ENCODE data around the gene SRBD1.

Gene SRBD1

DNA sequence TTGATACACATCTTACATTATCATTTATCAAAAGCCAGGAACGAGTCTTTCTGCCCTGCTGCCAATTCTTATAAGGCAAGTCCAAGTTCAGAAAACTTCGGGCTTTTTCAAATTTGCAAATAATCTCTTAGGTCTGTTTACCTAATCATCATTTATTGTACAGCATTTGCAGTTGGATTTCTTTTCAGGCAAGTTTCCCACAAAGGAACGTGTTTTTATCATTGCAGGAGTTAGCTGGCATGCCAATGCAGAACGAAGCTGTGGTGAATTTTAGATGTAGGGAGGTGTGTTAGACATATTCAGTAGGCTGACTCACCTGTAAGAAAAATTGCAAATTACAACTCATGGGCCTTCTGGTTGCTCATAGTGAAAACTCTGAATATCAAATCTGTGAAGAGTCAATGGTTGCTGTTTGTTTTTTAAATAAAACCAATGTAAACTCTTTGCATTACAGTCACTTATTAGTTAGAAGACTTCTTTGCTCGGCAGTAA is 209.6 kb downstream of the SRBD1 start:
- no peaks in the 10 kb centered on the region for H3K9me3 ChIP-seq (ENCODE audit: control extremely low read depth in 1 of 5, control insufficient read depth in 4 of 5, insufficient read depth in 2 of 5, low read depth in 1 of 5, low read length in 4 of 5)
- WGBS (ENCODE audit: insufficient coverage) = 92% methylated on average over 4 of the region's 5 CpGs
- DNase-seq = no peak
- no peaks in the 10 kb centered on the region for H3K4me1 ChIP-seq (ENCODE audit: control extremely low read depth in 1 of 4, control insufficient read depth in 4 of 4, insufficient read depth in 4 of 4, low read length in 3 of 4)
- peaks cover 0 to 3% (median 0%) of the 10 kb centered on the region in 4 experiments for H3K36me3 ChIP-seq (ENCODE audit: control insufficient read depth in 4 of 4, insufficient read depth in 4 of 4, low read length in 3 of 4)
- H3K27me3 ChIP-seq (replicated peaks in 2 of 5; ENCODE audit: control insufficient read depth in 4 of 5, insufficient read depth in 5 of 5, low read length in 4 of 5) = no peaks in the 10 kb centered on the region
- no peak overlapping the region for H3K27ac ChIP-seq (ENCODE audit: insufficient read depth in 1 of 2, low read depth in 1 of 2, low read length in 2 of 2, poor library complexity in 1 of 2, severe bottlenecking in 2 of 2)
- ChIA-PET POLR2A (no interaction called here), CTCF (no interaction called here)
- no peak overlapping the region for H3K4me3 ChIP-seq (ENCODE audit: control insufficient read depth in 1 of 7, extremely low read depth in 1 of 7, insufficient read depth in 4 of 7, low read depth in 2 of 7, low read length in 6 of 7)

DNA sequence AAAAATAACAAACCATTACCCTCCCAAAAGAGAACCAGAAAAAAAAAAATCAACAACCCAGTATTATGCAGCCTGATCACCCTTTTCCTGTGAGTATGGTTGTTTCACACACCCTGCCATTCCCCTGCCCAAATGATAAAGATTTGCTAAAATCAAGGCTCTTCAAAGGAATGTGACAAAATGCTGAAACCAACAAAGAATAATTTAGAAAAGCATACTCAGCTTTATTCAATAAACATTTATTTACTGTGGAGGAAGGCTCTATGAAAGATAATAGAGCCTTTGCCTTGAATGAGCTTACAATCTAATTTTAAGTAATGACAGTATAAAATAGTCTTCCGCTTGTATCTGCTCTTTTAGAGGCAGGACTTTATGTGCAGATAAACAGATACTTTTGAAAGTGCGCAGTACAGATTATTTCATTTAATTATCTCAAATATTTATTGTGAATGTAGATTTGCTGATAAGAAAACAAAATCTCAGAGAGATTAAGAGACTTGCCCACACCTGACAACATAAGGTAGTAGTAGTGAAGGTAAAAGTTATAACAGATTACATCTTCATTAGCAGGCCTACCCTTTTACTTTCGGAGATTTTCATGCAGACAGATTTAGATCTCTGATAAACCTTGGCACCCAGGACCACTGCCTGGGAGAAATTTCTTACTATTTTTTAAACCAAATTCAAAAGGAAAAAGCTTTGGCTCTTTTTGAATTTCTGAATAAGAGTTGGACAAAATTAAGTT is 211.9 kb downstream of the SRBD1 start:
- ChIA-PET POLR2A (no interaction called here), CTCF (no interaction called here)

DNA sequence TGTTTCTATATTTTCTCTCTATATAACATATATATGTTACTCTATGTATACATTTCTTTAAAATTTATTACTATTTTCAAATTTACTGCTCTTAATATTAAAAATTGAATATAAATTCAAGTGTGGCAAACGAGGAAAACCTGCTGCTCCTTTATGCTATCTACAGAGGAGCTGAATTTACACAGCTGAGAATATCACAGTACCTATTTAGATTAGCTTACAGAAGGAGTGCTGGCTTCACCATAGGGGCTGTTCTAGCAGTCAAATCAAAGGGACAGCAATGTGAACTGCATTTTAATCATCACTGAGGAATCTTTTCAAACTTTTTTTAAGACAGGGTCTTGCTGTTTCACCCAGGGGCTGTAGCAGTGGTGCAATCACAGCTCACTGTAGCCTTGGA is 213.8 kb downstream of the SRBD1 start:
- CTCF ChIA-PET = interaction anchor here (1.0 to 1.4 kb wide), 2 partner anchors 14 to 45 kb away, joined by 3 to 4 read pairs; no protein-coding TSS in a partner anchor
- H3K27ac ChIP-seq (ENCODE audit: insufficient read depth in 1 of 2, low read depth in 1 of 2, low read length in 2 of 2, poor library complexity in 1 of 2, severe bottlenecking in 2 of 2) = no peak overlapping the region
- DNase-seq = no peak
- H3K36me3 ChIP-seq (ENCODE audit: control insufficient read depth in 4 of 4, insufficient read depth in 4 of 4, low read length in 3 of 4) = peaks cover 2 to 11% (median 7%) of the 10 kb centered on the region in 4 experiments
- no CpG with 5 or more reads among the region's 1 CpG for WGBS (ENCODE audit: insufficient coverage)
- no peaks in the 10 kb centered on the region for H3K4me1 ChIP-seq (ENCODE audit: control extremely low read depth in 1 of 4, control insufficient read depth in 4 of 4, insufficient read depth in 4 of 4, low read length in 3 of 4)
- no peaks in the 10 kb centered on the region for H3K27me3 ChIP-seq (replicated peaks in 2 of 5; ENCODE audit: control insufficient read depth in 4 of 5, insufficient read depth in 5 of 5, low read length in 4 of 5)
- H3K4me3 ChIP-seq (ENCODE audit: control insufficient read depth in 1 of 7, extremely low read depth in 1 of 7, insufficient read depth in 4 of 7, low read depth in 2 of 7, low read length in 6 of 7) = no peak overlapping the region
- no peaks in the 10 kb centered on the region for H3K9me3 ChIP-seq (ENCODE audit: control extremely low read depth in 1 of 5, control insufficient read depth in 4 of 5, insufficient read depth in 2 of 5, low read depth in 1 of 5, low read length in 4 of 5)
- POLR2A ChIA-PET = no interaction called here

More for the DNA sequence above, 211.9 kb downstream of the SRBD1 start:
- DNase-seq = no peak
- H3K9me3 ChIP-seq (ENCODE audit: control extremely low read depth in 1 of 5, control insufficient read depth in 4 of 5, insufficient read depth in 2 of 5, low read depth in 1 of 5, low read length in 4 of 5) = no peaks in the 10 kb centered on the region
- H3K27me3 ChIP-seq (replicated peaks in 2 of 5; ENCODE audit: control insufficient read depth in 4 of 5, insufficient read depth in 5 of 5, low read length in 4 of 5) = no peaks in the 10 kb centered on the region
- H3K4me3 ChIP-seq (ENCODE audit: control insufficient read depth in 1 of 7, extremely low read depth in 1 of 7, insufficient read depth in 4 of 7, low read depth in 2 of 7, low read length in 6 of 7) = no peak overlapping the region
- no peak overlapping the region for H3K27ac ChIP-seq (ENCODE audit: insufficient read depth in 1 of 2, low read depth in 1 of 2, low read length in 2 of 2, poor library complexity in 1 of 2, severe bottlenecking in 2 of 2)
- H3K36me3 ChIP-seq (ENCODE audit: control insufficient read depth in 4 of 4, insufficient read depth in 4 of 4, low read length in 3 of 4) = peaks cover 0 to 3% (median 2%) of the 10 kb centered on the region in 4 experiments
- H3K4me1 ChIP-seq (ENCODE audit: control extremely low read depth in 1 of 4, control insufficient read depth in 4 of 4, insufficient read depth in 4 of 4, low read length in 3 of 4) = no peaks in the 10 kb centered on the region
- no CpG with 5 or more reads among the region's 3 CpGs for WGBS (ENCODE audit: insufficient coverage)

DNA sequence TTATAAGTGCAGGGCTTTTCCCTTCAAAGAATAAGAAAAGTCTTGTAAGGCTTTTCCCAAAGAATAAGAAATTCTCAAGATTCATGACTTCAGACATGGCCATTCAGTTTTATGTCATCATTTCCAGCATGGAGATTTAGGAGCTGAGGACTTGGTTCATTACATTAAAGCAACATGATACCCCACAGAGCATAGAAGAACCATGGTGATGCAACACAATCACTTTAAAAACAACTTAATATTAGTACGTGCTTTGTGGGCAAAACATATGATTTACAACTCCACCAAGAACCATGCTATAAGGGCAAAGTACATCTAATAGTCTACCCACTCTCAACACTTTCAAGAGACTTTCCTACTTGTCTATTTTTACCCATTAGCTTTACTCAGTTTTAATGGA is 214.4 kb downstream of the SRBD1 start:
- H3K36me3 ChIP-seq (ENCODE audit: control insufficient read depth in 4 of 4, insufficient read depth in 4 of 4, low read length in 3 of 4) = peaks cover 4 to 15% (median 8%) of the 10 kb centered on the region in 4 experiments
- no peaks in the 10 kb centered on the region for H3K9me3 ChIP-seq (ENCODE audit: control extremely low read depth in 1 of 5, control insufficient read depth in 4 of 5, insufficient read depth in 2 of 5, low read depth in 1 of 5, low read length in 4 of 5)
- CTCF ChIA-PET = interaction anchor here (1.0 to 1.4 kb wide), 2 partner anchors 15 to 45 kb away, joined by 3 to 4 read pairs; no protein-coding TSS in a partner anchor
- H3K27me3 ChIP-seq (replicated peaks in 2 of 5; ENCODE audit: control insufficient read depth in 4 of 5, insufficient read depth in 5 of 5, low read length in 4 of 5) = no peaks in the 10 kb centered on the region
- WGBS (ENCODE audit: insufficient coverage) = no CpG with 5 or more reads among the region's 1 CpG
- DNase-seq = no peak
- H3K4me3 ChIP-seq (ENCODE audit: control insufficient read depth in 1 of 7, extremely low read depth in 1 of 7, insufficient read depth in 4 of 7, low read depth in 2 of 7, low read length in 6 of 7) = no peak overlapping the region
- no peaks in the 10 kb centered on the region for H3K4me1 ChIP-seq (ENCODE audit: control extremely low read depth in 1 of 4, control insufficient read depth in 4 of 4, insufficient read depth in 4 of 4, low read length in 3 of 4)
- H3K27ac ChIP-seq (ENCODE audit: insufficient read depth in 1 of 2, low read depth in 1 of 2, low read length in 2 of 2, poor library complexity in 1 of 2, severe bottlenecking in 2 of 2) = no peak overlapping the region
- POLR2A ChIA-PET = no interaction called here

DNA sequence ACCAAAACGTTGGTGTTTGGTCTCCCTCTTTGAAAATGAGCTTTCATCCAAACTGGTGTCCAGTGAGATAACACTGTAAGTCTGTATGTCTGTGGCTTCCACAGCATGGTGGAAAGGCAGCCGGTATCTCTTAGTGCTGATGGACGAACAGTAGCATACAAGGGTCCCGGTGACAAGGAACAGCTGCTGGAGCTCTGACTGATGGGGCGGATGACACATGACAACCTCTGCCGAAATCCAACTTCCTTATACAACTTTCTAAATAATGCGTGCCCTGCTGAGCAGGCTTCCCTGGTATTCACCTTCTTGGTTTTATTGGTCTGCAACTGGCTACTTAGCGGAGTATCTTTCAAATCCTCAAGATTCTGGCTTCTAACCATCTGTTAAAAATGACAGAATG is 216.2 kb downstream of the SRBD1 start:
- Histone ChIP-seq H3K27ac (ENCODE audit: insufficient read depth in 1 of 2, low read depth in 1 of 2, low read length in 2 of 2, poor library complexity in 1 of 2, severe bottlenecking in 2 of 2) (no peak overlapping the region), H3K4me1 (ENCODE audit: control extremely low read depth in 1 of 4, control insufficient read depth in 4 of 4, insufficient read depth in 4 of 4, low read length in 3 of 4) (no peaks in the 10 kb centered on the region), H3K36me3 (ENCODE audit: control insufficient read depth in 4 of 4, insufficient read depth in 4 of 4, low read length in 3 of 4) (peaks cover 8 to 23% (median 15%) of the 10 kb centered on the region in 4 experiments), H3K27me3 (replicated peaks in 2 of 5; ENCODE audit: control insufficient read depth in 4 of 5, insufficient read depth in 5 of 5, low read length in 4 of 5) (no peaks in the 10 kb centered on the region), H3K9me3 (ENCODE audit: control extremely low read depth in 1 of 5, control insufficient read depth in 4 of 5, insufficient read depth in 2 of 5, low read depth in 1 of 5, low read length in 4 of 5) (no peaks in the 10 kb centered on the region), H3K4me3 (ENCODE audit: control insufficient read depth in 1 of 7, extremely low read depth in 1 of 7, insufficient read depth in 4 of 7, low read depth in 2 of 7, low read length in 6 of 7) (no peak overlapping the region)
- no peak for DNase-seq
- ChIA-PET POLR2A (no interaction called here), CTCF (no interaction called here)
- 98% methylated on average over 7 of the region's 8 CpGs for WGBS (ENCODE audit: insufficient coverage)

DNA sequence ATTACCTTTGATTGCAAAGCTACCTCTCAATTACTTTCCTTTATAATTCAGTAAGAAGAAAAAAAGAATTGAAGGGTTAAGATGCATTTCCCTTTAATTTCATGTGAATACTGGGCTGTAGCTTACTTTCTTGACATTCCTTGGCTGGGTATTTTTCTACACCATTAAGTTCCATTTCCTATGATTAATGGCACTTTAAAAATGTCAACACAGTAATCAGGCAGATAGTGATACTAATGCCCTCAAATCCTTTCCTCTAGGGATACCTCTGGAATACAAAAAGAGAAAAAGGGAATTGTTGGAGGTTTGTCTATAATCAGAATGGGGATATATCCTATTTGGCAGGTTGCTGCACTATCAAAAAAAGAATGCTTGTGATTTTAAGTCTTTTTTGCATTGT is 216.9 kb downstream of the SRBD1 start:
- H3K4me1 ChIP-seq (ENCODE audit: control extremely low read depth in 1 of 4, control insufficient read depth in 4 of 4, insufficient read depth in 4 of 4, low read length in 3 of 4) = no peaks in the 10 kb centered on the region
- H3K4me3 ChIP-seq (ENCODE audit: control insufficient read depth in 1 of 7, extremely low read depth in 1 of 7, insufficient read depth in 4 of 7, low read depth in 2 of 7, low read length in 6 of 7) = no peak overlapping the region
- no peaks in the 10 kb centered on the region for H3K9me3 ChIP-seq (ENCODE audit: control extremely low read depth in 1 of 5, control insufficient read depth in 4 of 5, insufficient read depth in 2 of 5, low read depth in 1 of 5, low read length in 4 of 5)
- no peaks in the 10 kb centered on the region for H3K27me3 ChIP-seq (replicated peaks in 2 of 5; ENCODE audit: control insufficient read depth in 4 of 5, insufficient read depth in 5 of 5, low read length in 4 of 5)
- H3K27ac ChIP-seq (ENCODE audit: insufficient read depth in 1 of 2, low read depth in 1 of 2, low read length in 2 of 2, poor library complexity in 1 of 2, severe bottlenecking in 2 of 2) = no peak overlapping the region
- DNase-seq = no peak
- ChIA-PET POLR2A (no interaction called here), CTCF (no interaction called here)
- H3K36me3 ChIP-seq (ENCODE audit: control insufficient read depth in 4 of 4, insufficient read depth in 4 of 4, low read length in 3 of 4) = peaks cover 8 to 29% (median 18%) of the 10 kb centered on the region in 4 experiments

DNA sequence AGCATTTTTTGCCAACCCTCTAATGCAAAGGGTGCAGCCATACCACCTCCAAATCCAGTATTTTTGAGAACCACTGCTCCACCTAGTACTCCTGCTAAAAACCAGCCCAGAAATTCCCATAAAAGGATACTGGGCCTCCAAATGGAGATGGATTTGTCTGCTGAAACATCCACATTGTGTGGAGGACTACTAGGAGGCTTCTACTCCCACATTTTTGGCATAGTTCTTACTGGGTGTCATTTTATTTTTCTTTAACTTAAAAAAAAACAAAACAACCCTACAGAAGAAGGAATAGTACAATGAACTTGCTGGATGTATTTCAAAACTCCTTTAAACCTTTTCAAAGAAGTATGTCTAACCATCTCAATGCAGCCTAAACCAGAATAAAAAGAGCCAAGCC is 219.2 kb downstream of the SRBD1 start:
- peaks cover 14 to 42% (median 29%) of the 10 kb centered on the region in 4 experiments for H3K36me3 ChIP-seq (ENCODE audit: control insufficient read depth in 4 of 4, insufficient read depth in 4 of 4, low read length in 3 of 4)
- no peaks in the 10 kb centered on the region for H3K4me1 ChIP-seq (ENCODE audit: control extremely low read depth in 1 of 4, control insufficient read depth in 4 of 4, insufficient read depth in 4 of 4, low read length in 3 of 4)
- DNase-seq = no peak
- CTCF ChIA-PET = no interaction called here
- H3K27me3 ChIP-seq (replicated peaks in 2 of 5; ENCODE audit: control insufficient read depth in 4 of 5, insufficient read depth in 5 of 5, low read length in 4 of 5) = no peaks in the 10 kb centered on the region
- no peak overlapping the region for H3K4me3 ChIP-seq (ENCODE audit: control insufficient read depth in 1 of 7, extremely low read depth in 1 of 7, insufficient read depth in 4 of 7, low read depth in 2 of 7, low read length in 6 of 7)
- no peak overlapping the region for H3K27ac ChIP-seq (ENCODE audit: insufficient read depth in 1 of 2, low read depth in 1 of 2, low read length in 2 of 2, poor library complexity in 1 of 2, severe bottlenecking in 2 of 2)
- POLR2A ChIA-PET = no interaction called here
- H3K9me3 ChIP-seq (ENCODE audit: control extremely low read depth in 1 of 5, control insufficient read depth in 4 of 5, insufficient read depth in 2 of 5, low read depth in 1 of 5, low read length in 4 of 5) = no peaks in the 10 kb centered on the region

Measured in common myeloid progenitor, CD34-positive (primary cell).